Measurements from ENCODE around the gene ZNF750. TPM values are rescaled to one million over a fixed set of nuclear protein-coding genes. Genes with fewer than 3 reads are reported as not detected.

ZNF750 gene
- total RNA-seq, 1 experiment from 2014 or later, result not detected

DNA sequence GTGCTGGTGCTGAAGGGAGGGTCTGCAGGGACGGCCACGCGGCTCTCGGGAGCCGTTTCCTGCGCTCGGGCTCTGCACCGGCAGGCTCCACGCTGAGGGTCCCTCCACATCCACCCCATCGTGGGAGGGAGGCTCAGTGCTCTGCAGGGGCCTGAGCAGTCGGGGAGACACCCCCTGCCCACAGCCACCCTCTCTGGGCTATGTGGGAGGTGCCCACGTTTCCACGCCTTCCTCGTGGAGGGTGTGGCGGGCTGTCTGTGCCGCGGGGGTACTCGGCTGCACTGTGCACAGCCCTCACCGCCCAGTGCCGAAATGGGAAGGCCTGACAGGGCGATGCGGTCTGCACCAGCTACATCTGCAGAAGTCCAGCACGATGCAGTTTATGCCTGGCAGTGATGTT lies 25.5 kb upstream of the ZNF750 start:
- CTCF ChIA-PET, result no interaction called here
- Histone ChIP-seq H3K36me3 (ENCODE audit: insufficient read depth, low read length, poor library complexity, severe bottlenecking) (no peaks in the 10 kb centered on the region), H3K4me3 (ENCODE audit: low read depth, low read length, poor library complexity, severe bottlenecking) (no peak overlapping the region), H3K4me1 (ENCODE audit: insufficient read depth, low read length, poor library complexity, severe bottlenecking) (peaks cover 36% of the 10 kb centered on the region), H3K27me3 (replicated peaks; ENCODE audit: insufficient read depth, low read depth, low read length, poor library complexity) (no peaks in the 10 kb centered on the region), H3K9me3 (ENCODE audit: low read depth, low read length, poor library complexity, severe bottlenecking) (no peaks in the 10 kb centered on the region), H3K27ac (ENCODE audit: low read depth, low read length, poor library complexity, severe bottlenecking) (peak overlapping the region; percentile 40)
- intact Hi-C loops (cut with micrococcal nuclease; ENCODE audit: unreplicated experiment), result no loop called here
- POLR2A ChIA-PET (ENCODE audit: low non-redundant PET), result no interaction called here
- no peak for TF ChIP-seq CTCF (conservative IDR thresholded peaks at IDR 0.05; ENCODE audit: low read depth, low read length)
- TF ChIP-seq EZH2 (IDR thresholded peaks at IDR 0.05; ENCODE audit: borderline replicate concordance, low read depth, low read length, poor library complexity, severe bottlenecking), result no peak
- BruUV-seq (replicated peaks), result no TSS peak
- DNase-seq (ENCODE audit: low spot score), result no peak

GRCh38 chr17:82864713-82865248 lies 25.0 kb upstream of the ZNF750 start:
- intact Hi-C loops (cut with micrococcal nuclease; ENCODE audit: unreplicated experiment), result no loop called here
- POLR2A ChIA-PET (ENCODE audit: low non-redundant PET), result no interaction called here
- no peaks in the 10 kb centered on the region for H3K36me3 ChIP-seq (ENCODE audit: insufficient read depth, low read length, poor library complexity, severe bottlenecking)
- TF ChIP-seq EZH2 (IDR thresholded peaks at IDR 0.05; ENCODE audit: borderline replicate concordance, low read depth, low read length, poor library complexity, severe bottlenecking) (no peak), CTCF (conservative IDR thresholded peaks at IDR 0.05; ENCODE audit: low read depth, low read length) (no peak)
- H3K4me3 ChIP-seq (ENCODE audit: low read depth, low read length, poor library complexity, severe bottlenecking), result no peak overlapping the region
- H3K27me3 ChIP-seq (replicated peaks; ENCODE audit: insufficient read depth, low read depth, low read length, poor library complexity), result no peaks in the 10 kb centered on the region
- CTCF ChIA-PET, result no interaction called here
- no peaks in the 10 kb centered on the region for H3K9me3 ChIP-seq (ENCODE audit: low read depth, low read length, poor library complexity, severe bottlenecking)
- BruUV-seq (replicated peaks), result no TSS peak
- H3K4me1 ChIP-seq (ENCODE audit: insufficient read depth, low read length, poor library complexity, severe bottlenecking), result peaks cover 36% of the 10 kb centered on the region
- H3K27ac ChIP-seq (ENCODE audit: low read depth, low read length, poor library complexity, severe bottlenecking), result peak overlapping the region; percentile 40
- no peak for DNase-seq (ENCODE audit: low spot score)

DNA sequence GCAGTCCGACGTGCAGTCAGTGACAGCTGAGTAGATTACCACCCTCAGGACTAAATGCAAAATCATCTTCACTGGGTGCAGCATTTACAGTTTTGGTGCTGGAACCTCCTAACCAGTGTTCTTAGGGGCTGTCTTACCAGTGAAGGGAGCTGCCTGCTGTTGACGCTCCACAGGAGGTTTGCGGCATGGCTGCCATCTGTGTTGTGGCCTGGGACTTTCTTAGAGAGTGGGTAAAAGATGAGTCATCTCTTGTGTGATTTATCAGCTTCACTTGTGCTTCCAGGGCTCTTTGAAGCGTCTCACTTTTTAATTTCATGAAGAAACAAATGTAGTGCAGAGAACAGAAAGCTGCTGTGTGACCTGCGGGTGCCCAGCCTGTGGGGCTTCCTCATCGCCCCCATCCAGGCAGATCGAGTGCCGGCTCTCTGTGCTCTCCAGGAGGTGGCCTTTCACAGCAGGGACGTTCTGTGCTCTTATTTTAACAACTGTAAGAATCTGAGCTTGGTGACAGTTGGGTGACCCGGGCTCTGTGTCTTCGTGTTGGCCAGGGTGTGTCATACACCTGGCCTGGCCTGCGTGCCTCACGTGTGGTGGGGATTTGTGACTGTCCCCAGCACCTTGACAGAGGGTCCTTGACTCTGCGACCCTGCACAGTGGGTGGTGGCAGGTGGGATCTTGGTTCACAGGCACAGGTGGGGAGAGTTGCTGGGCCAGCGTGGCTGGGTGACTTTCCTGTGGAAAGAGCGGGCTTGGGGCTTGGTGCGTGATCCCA lies 24.3 kb upstream of the ZNF750 start:
- DNase-seq (ENCODE audit: low spot score), result peak; percentile 94
- CTCF ChIA-PET, result interaction anchor here (0.5 to 0.9 kb wide), 2 partner anchors 20 to 27 kb away, joined by 3 read pairs; no protein-coding TSS in a partner anchor
- Histone ChIP-seq H3K27me3 (replicated peaks; ENCODE audit: insufficient read depth, low read depth, low read length, poor library complexity) (no peaks in the 10 kb centered on the region), H3K4me3 (ENCODE audit: low read depth, low read length, poor library complexity, severe bottlenecking) (no peak overlapping the region), H3K9me3 (ENCODE audit: low read depth, low read length, poor library complexity, severe bottlenecking) (no peaks in the 10 kb centered on the region), H3K36me3 (ENCODE audit: insufficient read depth, low read length, poor library complexity, severe bottlenecking) (no peaks in the 10 kb centered on the region), H3K27ac (ENCODE audit: low read depth, low read length, poor library complexity, severe bottlenecking) (peak overlapping the region; percentile 65), H3K4me1 (ENCODE audit: insufficient read depth, low read length, poor library complexity, severe bottlenecking) (peaks cover 36% of the 10 kb centered on the region)
- POLR2A ChIA-PET (ENCODE audit: low non-redundant PET), result no interaction called here
- no peak for TF ChIP-seq CTCF (conservative IDR thresholded peaks at IDR 0.05; ENCODE audit: low read depth, low read length)
- TF ChIP-seq EZH2 (IDR thresholded peaks at IDR 0.05; ENCODE audit: borderline replicate concordance, low read depth, low read length, poor library complexity, severe bottlenecking), result no peak
- intact Hi-C loops (cut with micrococcal nuclease; ENCODE audit: unreplicated experiment), result no loop called here
- BruUV-seq (replicated peaks), result no TSS peak
